Renal pelvis (tissue), 4 donors: ENCODE data around the gene SELENOO. TPM values are rescaled to one million over a fixed set of nuclear protein-coding genes. Genes with fewer than 3 reads are reported as not detected.
"Not testable (repeated sequence)": the region's sequence is repeated elsewhere in the genome, so short reads cannot be mapped to it uniquely, and the experiment has no call there.

Experiments used
- DNase-seq: peaks from one replicate; pipeline ENCODE4 v3.0.0-alpha.2; 2013
- polyA plus RNA-seq, 3 donors: library from polyadenylated mRNA; unstranded; fragments of 120-200 nt; gene quantifications; one replicate each; pipeline ENCODE4 v1.2.1, GENCODE V29; 2013; ENCODE audit not compliant: insufficient read length in 3 of 3

Gene SELENOO
- polyA plus RNA-seq, 3 donors = 24.8 to 32.9 (median 28.9) TPM

DNA sequence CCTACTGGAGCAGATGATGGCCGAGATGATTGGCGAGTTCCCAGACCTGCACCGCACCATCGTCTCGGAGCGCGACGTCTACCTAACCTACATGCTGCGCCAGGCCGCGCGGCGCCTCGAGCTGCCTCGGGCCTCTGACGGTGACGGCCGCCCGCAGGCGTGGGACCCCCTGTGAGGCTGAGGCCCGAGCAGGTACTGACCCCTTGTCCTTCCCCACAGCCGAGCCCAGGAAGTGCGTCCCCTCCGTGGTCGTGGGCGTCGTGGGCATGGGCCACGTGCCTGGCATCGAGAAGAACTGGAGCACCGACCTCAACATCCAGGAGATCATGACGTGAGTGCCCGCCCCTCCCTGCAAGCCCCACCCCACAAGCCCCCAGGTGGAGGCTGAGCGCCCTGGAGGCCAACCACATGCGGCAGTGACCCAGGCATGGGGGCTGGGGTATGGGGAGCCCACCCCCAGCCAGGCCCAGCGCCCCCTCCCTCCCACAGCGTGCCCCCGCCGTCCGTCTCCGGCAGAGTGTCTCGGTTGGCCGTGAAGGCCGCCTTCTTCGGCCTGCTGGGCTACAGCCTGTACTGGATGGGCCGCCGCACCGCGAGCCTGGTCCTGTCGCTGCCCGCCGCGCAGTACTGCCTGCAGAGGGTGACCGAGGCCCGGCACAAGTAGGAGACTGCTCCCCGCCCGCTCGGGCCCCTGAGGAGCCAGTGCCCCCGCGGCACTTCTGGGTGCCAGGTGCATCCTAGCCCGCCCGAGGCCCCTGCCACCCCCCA is 2.8 kb upstream of the SELENOO start:
- no peak for DNase-seq

DNA sequence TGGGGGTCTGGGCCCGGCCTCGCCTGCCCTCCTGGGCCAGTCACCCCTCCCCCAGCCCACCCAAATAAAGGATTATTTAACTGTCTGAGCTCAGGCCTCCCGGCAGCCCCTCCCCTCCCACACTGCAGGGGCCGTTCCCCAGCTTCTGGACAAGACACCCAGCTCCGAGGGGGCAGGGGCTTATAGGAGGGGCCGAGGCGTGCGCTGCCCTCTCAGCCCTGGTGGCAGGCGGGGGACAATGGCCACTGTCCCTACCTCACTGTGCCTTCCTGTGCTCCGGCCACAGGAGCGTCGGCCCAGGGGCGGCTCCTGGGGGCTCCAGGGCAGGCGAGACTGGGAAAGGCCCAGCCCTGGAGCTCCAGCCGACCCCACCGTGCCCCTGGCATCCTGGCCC is 2.2 kb upstream of the SELENOO start:
- DNase-seq = no peak

DNA sequence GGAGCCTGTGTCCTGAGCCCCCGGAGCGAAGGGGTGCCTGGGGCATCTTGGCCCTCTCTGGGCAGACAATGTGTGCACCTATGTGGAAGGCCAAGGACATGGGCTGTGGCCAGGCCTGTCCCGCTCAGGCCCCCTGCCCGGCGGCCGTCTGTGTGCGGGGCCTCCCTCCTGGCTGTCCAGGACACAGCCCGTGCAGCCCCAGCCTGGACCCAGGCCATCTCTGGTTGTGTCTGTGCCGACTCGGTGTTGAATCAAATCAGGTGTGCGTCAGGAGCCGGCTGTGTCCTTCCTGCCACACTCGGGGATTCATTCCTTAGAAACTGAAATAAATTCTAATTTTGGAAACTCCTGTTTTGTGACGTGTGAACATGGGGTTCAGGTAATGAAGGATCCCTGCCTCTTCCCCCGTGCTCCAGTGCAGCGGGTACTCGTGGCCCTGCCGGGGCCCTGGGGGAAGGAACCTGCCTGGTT is 1.5 kb upstream of the SELENOO start:
- DNase-seq = no peak

DNA sequence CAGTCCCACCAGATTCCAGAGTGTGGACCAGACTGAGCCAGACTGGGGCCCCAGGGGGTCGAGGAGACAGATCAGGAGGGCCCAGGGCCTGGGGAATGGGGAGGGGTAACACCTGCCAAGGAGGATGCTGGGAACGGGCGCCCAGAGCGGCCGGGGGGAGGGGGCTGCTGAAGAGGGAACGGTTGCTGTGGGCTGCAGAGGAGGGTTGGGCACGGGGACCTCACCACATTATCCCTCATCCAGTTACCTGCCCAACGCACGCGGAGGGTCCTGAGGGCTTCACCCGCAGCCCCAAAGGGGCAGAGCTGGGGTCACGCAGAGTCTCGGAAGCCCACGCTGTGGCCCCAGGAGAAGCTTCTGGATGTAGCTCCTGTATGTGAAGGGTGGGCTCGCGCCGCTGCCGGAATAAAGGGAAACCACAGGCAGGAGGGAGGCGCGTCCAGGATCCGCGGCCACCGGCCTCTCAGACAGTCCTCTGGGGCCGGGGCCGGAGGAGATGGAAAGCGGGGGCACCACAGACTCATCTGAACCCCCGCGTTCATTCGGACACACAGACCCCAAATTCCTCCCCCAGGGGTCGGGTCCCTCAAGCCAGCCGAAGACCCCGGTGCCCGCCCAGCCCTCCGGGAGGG is 866 bp upstream of the SELENOO start:
- DNase-seq = no peak

DNA sequence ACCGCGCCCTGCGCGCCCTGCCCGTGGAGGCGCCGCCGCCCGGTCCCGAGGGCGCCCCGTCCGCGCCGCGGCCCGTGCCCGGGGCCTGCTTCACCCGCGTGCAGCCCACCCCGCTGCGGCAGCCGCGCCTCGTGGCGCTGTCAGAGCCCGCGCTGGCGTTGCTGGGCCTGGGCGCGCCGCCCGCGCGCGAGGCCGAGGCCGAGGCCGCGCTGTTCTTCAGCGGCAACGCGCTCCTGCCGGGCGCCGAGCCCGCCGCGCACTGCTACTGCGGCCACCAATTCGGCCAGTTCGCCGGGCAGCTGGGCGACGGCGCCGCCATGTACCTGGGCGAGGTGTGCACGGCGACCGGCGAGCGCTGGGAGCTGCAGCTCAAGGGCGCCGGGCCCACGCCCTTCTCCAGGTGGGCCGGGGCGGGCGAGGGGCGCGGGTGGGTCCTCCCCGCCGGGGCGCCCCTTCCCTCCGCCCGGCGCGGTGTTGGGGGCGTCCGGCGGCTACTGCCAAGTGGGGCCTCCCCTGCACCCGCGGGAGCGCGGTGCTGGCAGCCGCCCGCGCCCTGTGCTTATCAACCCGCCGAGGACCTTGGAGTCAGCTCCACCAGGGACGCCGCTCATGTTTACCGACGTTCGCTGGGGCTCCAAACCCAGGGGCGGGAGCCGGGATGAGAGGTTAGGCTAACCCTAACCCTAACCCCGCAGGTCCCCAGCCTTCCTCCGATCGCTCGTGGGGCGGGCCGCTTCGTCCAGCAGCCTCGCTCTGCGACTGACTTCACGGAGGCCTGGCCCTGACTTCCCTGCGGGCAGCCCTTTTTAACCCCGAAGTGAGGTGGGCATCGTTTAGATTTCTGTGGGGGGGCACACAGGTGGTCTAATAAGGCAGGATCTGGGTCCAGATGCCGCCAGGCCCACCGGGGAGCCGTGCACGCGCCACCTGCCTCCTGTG is 649 bp downstream of the SELENOO start:
- no peak for DNase-seq

DNA sequence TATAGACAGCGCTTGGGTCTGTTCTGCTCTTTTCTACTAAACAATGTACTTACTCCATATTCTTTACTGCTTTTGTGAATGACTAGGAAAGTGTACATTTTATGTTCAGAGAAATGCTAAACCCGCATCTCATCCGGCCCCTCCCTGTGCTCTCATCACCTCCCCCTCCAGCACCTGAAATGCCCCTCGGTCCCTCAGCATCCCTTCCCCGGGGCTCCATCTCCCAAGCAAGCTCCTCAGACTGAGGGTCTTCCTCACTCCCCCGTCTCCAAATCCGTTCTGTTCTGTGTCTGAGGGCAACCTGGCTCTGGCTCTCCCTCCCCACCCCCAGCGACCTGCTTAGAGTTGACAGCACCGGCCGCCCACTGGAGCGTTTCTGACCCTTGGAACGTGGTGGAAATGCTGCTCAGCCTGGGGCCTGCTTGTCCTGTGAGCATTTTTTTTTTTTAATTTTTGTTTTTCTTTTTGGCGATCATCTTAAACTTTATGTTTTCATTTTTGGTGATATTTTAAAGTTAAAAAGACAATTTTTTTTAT is 1.4 kb downstream of the SELENOO start:
- DNase-seq = no peak

DNA sequence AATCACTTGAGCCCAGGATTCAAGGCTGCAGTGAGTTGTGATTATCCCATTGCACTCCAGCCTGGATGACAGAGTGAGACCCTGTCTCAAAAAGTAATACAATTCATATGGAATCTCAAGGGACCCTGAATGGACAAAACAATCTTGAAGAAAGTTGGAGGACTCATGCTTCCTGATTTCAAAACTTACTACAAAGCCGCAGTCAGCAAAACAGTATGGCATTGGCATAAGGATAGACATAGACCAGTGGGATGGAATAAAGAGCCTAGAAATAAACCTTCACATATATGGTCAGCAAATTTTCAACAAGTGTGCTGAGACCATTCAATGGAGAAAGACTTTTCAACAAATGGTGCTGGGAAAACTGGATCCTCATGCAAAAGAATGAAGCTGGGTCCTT is 2.5 kb downstream of the SELENOO start:
- no peak for DNase-seq

DNA sequence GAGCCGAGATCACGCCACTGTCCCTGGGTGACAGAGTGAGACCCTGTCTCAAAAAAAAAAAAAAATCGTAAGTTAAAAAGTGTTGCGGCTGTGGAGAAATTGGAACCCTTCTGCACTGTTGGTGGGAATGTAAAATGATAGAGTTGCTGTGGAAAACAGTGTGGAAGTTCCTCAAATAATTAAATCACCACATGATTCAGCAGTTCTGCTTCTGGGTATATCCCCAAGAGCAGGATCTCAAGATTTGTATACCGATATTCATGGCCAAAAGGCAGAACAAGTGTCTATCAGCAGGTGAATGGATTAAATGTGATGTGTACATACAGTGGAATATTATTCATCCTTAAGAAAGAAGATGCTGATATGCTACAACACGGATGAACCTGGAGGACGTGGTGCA is 3.8 kb downstream of the SELENOO start:
- DNase-seq = no peak

DNA sequence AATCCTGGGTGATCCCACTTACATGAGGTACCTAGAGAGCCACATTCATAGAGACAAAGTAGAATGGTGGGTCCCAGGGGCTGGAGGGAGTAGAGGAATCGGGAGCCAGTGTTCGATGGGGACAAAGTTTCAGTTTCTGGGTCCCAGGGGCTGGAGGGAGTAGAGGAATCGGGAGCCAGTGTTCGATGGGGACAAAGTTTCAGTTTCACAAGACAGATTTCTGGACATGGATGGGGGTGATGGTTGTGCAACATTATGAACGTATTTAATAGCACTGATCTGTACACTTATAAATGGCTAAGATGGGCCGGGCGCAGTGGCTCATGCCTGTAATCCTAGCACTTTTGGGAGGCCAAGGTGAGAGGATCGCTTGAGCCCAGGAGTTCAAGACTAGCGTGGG is 4.2 kb downstream of the SELENOO start:
- DNase-seq = not testable (repeated sequence)

DNA sequence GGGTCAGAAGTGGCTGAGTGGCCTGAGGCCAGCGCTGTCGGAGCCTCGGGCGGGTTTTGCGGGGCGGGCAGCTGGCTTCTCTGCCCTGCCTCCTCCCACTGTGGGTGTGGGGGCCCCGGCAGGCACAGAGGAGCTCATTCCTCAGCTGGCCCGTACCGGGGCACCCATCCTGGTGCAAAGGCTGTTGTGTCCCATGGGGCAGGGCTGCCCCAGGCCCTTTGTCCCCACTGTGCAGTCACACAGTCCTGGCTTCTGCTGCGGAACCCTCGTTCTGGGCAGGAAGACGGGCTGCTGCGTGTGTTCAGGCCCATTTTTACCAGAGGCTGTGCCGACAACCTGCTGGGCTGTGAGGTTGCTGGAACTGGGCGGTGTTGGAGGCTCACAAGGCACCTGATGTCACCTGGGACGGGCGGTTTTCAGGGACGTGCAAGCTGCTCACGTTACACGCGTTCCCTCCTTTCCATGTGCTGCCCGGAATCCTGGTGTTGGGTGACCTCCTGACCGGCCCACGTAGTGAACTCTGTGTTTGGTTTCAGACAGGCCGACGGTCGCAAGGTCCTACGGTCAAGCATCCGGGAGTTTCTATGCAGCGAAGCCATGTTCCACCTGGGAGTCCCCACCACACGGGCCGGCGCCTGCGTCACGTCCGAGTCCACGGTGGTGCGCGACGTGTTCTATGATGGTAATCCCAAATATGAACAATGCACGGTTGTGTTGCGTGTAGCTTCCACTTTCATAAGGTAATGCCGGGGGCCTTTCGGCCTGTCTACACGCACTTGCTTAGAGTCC is 5.2 kb downstream of the SELENOO start:
- DNase-seq = no peak

DNA sequence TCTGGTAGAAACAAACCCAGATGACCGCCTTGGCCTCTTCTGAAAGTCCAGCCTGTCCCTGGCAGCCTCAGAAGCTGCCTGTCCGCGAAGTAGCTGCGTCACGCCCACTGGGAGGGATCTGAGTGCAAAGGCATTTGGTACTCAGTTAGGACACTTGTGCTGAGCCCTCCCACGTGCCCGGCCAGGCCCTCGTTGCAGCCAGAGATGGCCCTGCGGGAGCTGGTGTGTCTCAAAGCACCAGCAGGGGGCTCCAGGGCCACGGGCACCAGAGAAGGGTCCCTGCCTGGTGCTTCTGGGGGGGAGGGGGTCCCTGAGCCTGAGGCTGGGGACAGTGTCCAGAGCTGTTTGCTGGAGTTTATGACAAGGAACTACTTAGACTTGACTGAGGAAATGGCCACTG is 5.8 kb downstream of the SELENOO start:
- DNase-seq = no peak

DNA sequence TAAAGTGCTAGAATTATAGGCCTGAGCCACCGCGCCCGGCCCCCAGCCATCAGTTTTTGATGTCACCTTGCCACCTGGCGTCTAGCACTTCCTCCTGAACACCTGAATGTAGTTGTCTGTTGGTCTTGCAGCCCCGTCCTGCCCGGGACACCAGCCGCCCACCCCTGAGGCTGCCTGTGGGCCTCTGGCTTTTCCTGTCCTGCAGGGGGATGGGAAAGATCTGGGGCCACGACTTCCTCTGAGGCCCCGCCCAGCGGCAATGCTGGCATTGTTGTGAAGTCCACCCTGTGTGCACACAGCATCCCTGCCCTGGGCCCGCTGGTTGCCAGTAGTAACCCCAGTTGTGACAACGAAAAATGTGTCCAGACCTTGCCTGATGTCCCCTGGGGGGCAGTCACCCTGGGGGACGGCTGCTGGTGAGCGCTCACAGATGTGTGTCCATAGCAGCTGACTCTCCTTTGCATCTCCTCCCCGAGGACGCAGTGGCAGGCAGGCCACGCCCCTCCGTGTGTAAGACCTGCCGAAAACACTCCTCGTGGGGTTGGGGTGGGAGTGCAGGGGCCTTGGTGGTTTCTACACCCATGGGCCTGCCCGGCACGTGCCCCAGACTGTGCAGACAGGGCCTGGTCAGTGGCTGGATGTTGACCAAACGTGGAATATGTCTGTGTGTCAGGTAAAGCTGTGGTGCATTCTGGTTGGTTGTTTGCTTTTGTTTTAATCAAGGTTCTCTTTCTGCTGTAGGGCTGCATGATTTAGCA is 6.8 kb downstream of the SELENOO start:
- DNase-seq = no peak

DNA sequence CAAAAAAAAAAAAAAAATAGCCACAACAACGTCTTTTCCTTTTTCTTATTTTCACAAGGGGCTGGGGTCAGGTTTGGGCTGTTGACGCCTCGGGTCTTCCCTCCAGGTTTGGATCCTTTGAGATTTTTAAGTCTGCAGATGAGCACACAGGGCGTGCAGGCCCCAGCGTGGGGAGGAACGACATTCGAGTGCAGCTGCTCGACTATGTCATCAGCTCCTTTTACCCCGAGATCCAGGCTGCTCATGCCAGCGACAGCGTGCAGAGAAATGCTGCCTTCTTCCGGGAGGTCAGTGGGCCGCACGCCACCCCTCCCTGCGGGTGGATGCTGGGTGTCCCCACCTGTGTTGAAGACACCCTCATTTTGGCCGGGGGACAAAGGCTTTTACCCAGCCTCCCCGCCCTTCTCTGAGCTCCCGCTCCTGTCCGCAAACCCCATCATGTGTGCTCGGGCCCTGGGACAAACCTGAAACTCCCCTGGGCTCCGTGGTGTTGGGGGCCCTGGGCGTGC is 7.7 kb downstream of the SELENOO start:
- DNase-seq = no peak

DNA sequence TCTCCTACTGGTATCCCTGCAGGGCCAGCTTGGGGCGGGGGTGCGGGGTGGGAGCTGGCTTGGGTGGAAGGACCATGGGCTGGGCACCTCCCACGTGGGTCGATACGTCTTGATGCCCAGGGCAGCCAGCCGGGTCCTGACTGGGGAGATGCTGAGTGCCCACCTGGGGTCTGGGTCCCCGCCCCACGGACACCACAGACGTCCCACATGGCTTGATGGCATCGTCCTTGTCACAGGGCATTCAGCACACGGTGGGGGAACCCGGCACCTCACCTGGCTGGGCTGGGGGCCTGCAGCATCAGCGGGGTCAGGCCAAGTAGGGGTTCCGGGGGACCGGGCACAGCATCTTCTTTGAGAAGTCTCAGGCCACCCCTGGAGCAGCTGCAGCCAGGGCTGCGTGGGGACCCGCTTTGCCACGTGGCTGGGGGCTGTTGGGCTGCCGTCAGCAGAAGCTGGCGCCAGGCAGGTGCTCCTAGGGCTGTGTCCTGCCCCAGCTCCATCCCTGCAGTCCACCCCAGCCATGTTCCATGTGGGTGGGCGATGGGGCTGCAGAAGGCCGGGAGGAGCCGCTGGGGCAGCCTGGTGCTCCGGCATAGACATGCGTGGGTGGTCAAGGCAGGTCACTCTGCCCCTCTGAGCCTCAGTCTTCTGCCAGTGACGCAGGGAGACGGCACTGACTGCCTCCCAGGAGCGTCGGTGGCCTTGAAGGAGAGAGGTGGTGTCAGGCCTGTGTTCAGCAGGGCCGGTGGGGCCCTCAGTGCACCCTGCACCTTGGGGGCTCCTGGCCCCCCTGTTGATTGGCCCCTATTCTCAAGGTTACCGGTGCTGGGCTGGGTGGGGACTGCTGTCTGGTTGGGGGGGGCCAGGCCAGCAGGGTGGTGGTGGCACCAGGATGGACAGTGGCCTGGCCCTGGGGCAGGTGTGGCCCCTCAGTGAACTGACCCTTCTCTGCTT is 8.4 kb downstream of the SELENOO start:
- DNase-seq = no peak

DNA sequence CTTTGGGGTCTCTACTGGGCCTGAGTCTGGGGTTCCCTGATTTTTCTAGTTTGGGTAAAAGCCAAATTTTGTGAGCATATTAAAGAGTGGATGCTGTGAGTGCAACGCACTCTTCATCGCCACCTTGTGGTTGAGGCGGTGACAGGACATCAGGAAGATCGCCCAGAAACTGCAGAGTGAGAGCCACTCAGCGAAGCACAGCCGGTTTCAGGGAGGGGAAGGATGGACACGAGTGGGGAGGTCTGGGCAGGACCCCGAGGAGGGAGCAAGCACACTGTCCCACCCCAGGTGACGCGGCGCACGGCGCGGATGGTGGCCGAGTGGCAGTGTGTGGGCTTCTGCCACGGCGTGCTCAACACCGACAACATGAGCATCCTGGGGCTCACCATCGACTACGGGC is 9.1 kb downstream of the SELENOO start:
- no peak for DNase-seq

DNA sequence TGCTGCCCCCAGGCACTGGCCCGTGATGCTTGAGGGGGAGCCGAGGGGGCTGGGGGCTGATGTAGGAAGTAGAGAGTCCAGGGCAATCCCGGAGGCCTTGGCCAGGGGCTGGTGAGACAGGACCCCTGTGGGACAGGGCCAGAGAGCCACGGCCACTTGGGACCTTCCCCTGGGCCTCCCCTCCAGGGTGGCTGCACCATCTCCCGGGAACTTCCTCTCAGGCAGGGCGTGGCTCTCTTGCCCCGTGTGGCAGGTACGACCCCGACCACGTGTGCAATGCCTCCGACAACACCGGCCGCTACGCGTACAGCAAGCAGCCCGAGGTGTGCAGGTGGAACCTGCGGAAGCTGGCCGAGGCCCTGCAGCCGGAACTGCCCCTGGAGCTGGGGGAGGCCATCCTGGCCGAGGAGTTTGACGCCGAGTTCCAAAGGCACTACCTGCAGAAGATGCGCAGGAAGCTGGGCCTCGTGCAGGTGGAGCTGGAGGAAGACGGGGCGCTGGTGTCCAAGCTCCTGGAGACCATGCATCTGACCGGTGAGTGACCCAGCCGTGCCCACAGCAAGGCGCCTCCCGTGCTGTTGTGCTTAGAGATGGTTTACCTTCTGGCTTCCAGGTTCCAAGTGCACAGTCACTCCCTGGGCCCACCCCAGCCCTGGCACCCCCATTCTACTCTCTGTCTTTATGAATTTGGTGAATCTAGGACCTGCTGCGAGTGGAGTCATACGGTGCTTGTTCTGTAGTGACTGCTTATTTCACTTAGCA is 9.7 kb downstream of the SELENOO start:
- DNase-seq = no peak

DNA sequence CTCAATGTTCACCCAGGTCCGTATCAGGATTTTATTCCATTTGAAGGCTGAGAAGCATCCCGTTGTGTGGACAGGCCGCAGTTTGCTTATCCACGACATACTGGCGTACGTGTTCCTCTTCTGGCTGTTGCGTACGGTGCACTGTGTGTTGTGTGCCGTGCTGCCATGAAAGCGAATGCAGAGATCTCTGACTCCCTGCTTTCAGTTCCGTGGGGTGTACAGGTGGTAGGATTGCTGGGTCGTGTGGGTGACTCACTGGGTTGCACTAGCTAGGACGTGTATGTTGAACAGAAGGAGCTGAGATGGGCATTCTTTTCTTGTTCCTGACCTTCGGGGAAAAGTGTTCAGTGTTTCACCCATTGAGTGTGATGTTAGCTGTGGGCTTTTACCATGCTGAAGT is 10.3 kb downstream of the SELENOO start:
- DNase-seq = no peak

DNA sequence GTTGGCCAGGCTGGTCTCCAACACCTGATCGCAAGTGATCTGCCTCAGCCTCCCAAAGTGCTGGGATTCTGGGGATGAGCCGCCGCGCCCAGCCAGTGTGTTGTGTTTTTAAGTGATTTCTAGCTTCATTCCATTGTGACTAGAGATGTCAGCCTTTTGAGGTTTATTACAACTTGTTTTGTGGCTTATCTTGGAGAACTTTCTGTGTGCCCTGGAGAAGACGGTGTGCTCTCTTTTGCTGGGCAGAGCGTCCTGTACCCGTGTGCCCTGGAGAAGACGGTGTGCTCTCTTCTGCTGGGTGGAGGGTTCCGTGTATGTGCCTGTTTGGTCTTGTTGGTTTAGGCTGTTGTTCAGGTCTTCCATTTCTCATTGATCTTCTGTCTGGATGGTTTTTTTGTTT is 12.5 kb downstream of the SELENOO start:
- no peak for DNase-seq
